ENCODE results near the gene POU3F4.

Gene POU3F4

GRCh38 chrX:83508006-83508405, at the start of gene POU3F4:
Gene POU3F4, plus strand, starts transcription at chrX:83508290. Its CDS starts 35 bp downstream, at chrX:83508325.
- DNase-seq (ENCODE audit: extremely low read depth, low read depth) = no peak
- TF ChIP-seq CTCF (IDR thresholded peaks at IDR 0.05; ENCODE audit: low read depth, low read length, missing control alignments) = no peak
- no peak within 1 kb of the TSS for H3K4me3 ChIP-seq (replicated peaks; ENCODE audit: low read depth, low read length)

GRCh38 chrX:83469551-83469950, 38.5 kb upstream of the POU3F4 start:
- no peak for TF ChIP-seq CTCF (IDR thresholded peaks at IDR 0.05; ENCODE audit: low read depth, low read length, missing control alignments)
- H3K4me3 ChIP-seq (replicated peaks; ENCODE audit: low read depth, low read length) = no peak overlapping the region
- DNase-seq (ENCODE audit: extremely low read depth, low read depth) = no peak

GRCh38 chrX:83495898-83496297, 12.2 kb upstream of the POU3F4 start:
- DNase-seq (ENCODE audit: extremely low read depth, low read depth) = no peak
- H3K4me3 ChIP-seq (replicated peaks; ENCODE audit: low read depth, low read length) = no peak overlapping the region
- no peak for TF ChIP-seq CTCF (IDR thresholded peaks at IDR 0.05; ENCODE audit: low read depth, low read length, missing control alignments)

GRCh38 chrX:83501003-83501402, 7.1 kb upstream of the POU3F4 start:
- no peak for TF ChIP-seq CTCF (IDR thresholded peaks at IDR 0.05; ENCODE audit: low read depth, low read length, missing control alignments)
- DNase-seq (ENCODE audit: extremely low read depth, low read depth) = no peak

GRCh38 chrX:83501530-83501929, 6.6 kb upstream of the POU3F4 start:
- no peak for DNase-seq (ENCODE audit: extremely low read depth, low read depth)
- H3K4me3 ChIP-seq (replicated peaks; ENCODE audit: low read depth, low read length) = no peak overlapping the region
- no peak for TF ChIP-seq CTCF (IDR thresholded peaks at IDR 0.05; ENCODE audit: low read depth, low read length, missing control alignments)

More at GRCh38 chrX:83501003-83501402, 7.1 kb upstream of the POU3F4 start:
- no peak overlapping the region for H3K4me3 ChIP-seq (replicated peaks; ENCODE audit: low read depth, low read length)

- no peak for TF ChIP-seq CTCF (IDR thresholded peaks at IDR 0.05; ENCODE audit: low read depth, low read length, missing control alignments)
- no peak for DNase-seq (ENCODE audit: extremely low read depth, low read depth)
- no peak overlapping the region for H3K4me3 ChIP-seq (replicated peaks; ENCODE audit: low read depth, low read length)
Measured at GRCh38 chrX:83504721-83505479, 3.2 kb upstream of the POU3F4 start.

Measured in HFF-Myc (cell line).